GM12878 (cell line): Measurements from ENCODE around the gene TNFSF12. TPM values are rescaled to one million over a fixed set of nuclear protein-coding genes. Genes with fewer than 3 reads are reported as not detected.

ENCODE experiments used
- BRCA1 ChIP-seq: IDR thresholded peaks from 2 replicates; pipeline ENCODE4 v1.6.1; 2011; ENCODE audit warnings: low read depth, low read length, improper control_type of control experiment
- IKZF1 ChIP-seq: fragments of 450-650 bp; conservative IDR thresholded peaks from 2 replicates; pipeline ENCODE4 v1.6.1; 2017; ENCODE audit warnings: antibody characterized with exemption, mild to moderate bottlenecking
- POLR2AphosphoS5 ChIP-seq: IDR thresholded peaks from 2 replicates; pipeline ENCODE4 v1.6.1; 2011; ENCODE audit warnings: mild to moderate bottlenecking, low read length, inconsistent platforms
- RB1 ChIP-seq: fragments of 450-650 bp; formaldehyde crosslinking; IDR thresholded peaks from 2 replicates; pipeline ENCODE4 v1.6.1; 2017; ENCODE audit warnings: mild to moderate bottlenecking, borderline replicate concordance
- RELA ChIP-seq: fragments of 450-650 bp; IDR thresholded peaks from 2 replicates; pipeline ENCODE4 v1.8.0; 2014; ENCODE audit warnings: borderline replicate concordance; ENCODE audit not compliant: partially characterized antibody
- SIN3A ChIP-seq: IDR thresholded peaks from 2 replicates; pipeline ENCODE4 v1.6.1; 2012; ENCODE audit warnings: low read depth, low read length, improper control_type of control experiment
- SMAD5 ChIP-seq: IDR thresholded peaks from 2 replicates; pipeline ENCODE4 v1.6.1; 2016; ENCODE audit warnings: antibody characterized with exemption, low read depth
- SMC3 ChIP-seq: IDR thresholded peaks from 2 replicates; pipeline ENCODE4 v1.6.1; 2011; ENCODE audit warnings: low read length, improper control_type of control experiment, borderline replicate concordance
- SREBF1 ChIP-seq: IDR thresholded peaks from 2 replicates; pipeline ENCODE4 v1.6.1; 2012; ENCODE audit warnings: mild to moderate bottlenecking, low read length
- ZBED1 ChIP-seq: IDR thresholded peaks from 2 replicates; pipeline ENCODE4 v1.6.1; 2016; ENCODE audit warnings: borderline replicate concordance
- ZZZ3 ChIP-seq: IDR thresholded peaks from 2 replicates; pipeline ENCODE4 v1.6.1; 2011; ENCODE audit warnings: low read depth; ENCODE audit not compliant: control insufficient read depth, insufficient read length
- polyA plus RNA-seq, 11 experiments: library from polyadenylated mRNA; depleted of rRNA in 4 of 11; unstranded in 6 of 11; stranded (reverse) in 5 of 11; fragments of >200 nt; fragmentation: Nextera tagmentation in 4 of 11; fragmentation: Illumina TruSeq in 1 of 11; extraction: Ambion mirVana in 4 of 11; extraction: Trizol in 1 of 11; gene quantifications; 1 replicate in 1 of 11; 2 replicates in 10 of 11; pipeline versions ENCODE4 v1.2.1 to v1.2.3, GENCODE V29; 2011 to 2016; ENCODE audit warnings: inconsistent platforms in 2 of 11, missing spikeins in 2 of 11, low read depth in 1 of 11
- total RNA-seq, 4 experiments: library from RNA; depleted of rRNA in 3 of 4; stranded (reverse); fragments of >200 nt in 3 of 4; fragmentation: Illumina TruSeq in 1 of 4; extraction: Trizol in 1 of 4; gene quantifications; 2 replicates each; pipeline versions ENCODE4 v1.2.1 to v1.2.3, GENCODE V29; 2013 to 2021
- TF ChIP-seq, protein P1 (sequence below): fragments of 450-650 bp; IDR thresholded peaks from 2 replicates; pipeline ENCODE4 v1.6.1; 2017; ENCODE audit warnings: antibody characterized with exemption, mild to moderate bottlenecking, moderate library complexity
- TF ChIP-seq, protein P2 (sequence below): IDR thresholded peaks from 2 replicates; pipeline ENCODE4 v1.6.1; 2012; ENCODE audit warnings: mild to moderate bottlenecking, low read depth, low read length
- TF ChIP-seq, protein P3 (sequence below): fragments of 450-650 bp; formaldehyde crosslinking; IDR thresholded peaks from 2 replicates; pipeline ENCODE4 v1.5.0; 2022; ENCODE audit warnings: mild to moderate bottlenecking, missing genetic modification characterization
- TF ChIP-seq, protein P4 (sequence below): IDR thresholded peaks from 2 replicates; pipeline ENCODE4 v1.6.1; 2011; ENCODE audit warnings: low read depth, mild to moderate bottlenecking, low read length, moderate library complexity, borderline replicate concordance; ENCODE audit errors: extremely low read depth

Gene TNFSF12
- total and polyA plus RNA-seq, 10 of the 15 experiments (the other 5 are each of a cell fraction or from before 2014, with no cell fraction given): 0.32 to 7.0 (median 2.6) TPM

DNA sequence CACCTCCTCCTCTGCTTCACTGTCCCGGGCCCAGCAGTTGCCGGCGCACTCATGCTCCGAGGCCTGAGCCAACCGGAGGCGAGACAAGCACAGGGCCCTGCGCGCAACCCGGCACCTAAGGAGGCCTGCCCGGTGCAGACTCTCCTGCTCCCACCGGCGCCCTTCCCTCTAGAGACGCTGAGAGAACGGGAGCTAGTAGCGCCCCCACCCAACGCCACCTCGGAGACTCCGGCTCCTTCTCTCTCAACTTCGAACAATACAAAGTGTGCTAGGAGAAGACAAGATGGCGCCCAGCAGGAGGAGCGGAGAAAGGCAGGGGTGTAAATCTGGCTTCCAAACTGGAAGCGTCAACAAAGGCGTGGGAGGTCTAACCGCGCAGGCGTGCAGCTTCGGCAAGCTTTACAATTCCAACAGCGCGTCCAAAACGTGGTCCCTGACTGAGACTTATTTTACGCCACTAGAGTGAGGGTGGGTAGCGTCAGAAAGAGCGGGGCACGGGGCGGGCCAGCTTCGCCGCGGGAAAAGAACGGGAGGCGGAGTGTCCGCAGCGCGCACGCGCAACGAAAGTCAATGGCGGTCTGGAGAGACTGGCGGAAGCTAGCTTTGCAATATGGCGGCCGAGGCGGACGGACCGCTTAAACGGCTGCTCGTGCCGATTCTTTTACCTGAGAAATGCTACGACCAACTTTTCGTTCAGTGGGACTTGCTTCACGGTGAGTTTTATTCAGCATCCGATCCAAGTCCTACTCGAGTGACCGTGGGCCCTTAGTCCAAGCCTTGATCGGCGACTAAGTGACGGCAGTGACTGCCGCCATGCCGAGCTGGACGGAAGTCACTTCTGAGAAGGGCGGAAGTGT, 34.6 kb downstream of the TNFSF12 start, which contains the start of gene MPDU1 (continued):
- TF ChIP-seq, protein P1, sequence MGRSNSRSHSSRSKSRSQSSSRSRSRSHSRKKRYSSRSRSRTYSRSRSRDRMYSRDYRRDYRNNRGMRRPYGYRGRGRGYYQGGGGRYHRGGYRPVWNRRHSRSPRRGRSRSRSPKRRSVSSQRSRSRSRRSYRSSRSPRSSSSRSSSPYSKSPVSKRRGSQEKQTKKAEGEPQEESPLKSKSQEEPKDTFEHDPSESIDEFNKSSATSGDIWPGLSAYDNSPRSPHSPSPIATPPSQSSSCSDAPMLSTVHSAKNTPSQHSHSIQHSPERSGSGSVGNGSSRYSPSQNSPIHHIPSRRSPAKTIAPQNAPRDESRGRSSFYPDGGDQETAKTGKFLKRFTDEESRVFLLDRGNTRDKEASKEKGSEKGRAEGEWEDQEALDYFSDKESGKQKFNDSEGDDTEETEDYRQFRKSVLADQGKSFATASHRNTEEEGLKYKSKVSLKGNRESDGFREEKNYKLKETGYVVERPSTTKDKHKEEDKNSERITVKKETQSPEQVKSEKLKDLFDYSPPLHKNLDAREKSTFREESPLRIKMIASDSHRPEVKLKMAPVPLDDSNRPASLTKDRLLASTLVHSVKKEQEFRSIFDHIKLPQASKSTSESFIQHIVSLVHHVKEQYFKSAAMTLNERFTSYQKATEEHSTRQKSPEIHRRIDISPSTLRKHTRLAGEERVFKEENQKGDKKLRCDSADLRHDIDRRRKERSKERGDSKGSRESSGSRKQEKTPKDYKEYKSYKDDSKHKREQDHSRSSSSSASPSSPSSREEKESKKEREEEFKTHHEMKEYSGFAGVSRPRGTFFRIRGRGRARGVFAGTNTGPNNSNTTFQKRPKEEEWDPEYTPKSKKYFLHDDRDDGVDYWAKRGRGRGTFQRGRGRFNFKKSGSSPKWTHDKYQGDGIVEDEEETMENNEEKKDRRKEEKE: no peak
- TF ChIP-seq, protein P2, sequence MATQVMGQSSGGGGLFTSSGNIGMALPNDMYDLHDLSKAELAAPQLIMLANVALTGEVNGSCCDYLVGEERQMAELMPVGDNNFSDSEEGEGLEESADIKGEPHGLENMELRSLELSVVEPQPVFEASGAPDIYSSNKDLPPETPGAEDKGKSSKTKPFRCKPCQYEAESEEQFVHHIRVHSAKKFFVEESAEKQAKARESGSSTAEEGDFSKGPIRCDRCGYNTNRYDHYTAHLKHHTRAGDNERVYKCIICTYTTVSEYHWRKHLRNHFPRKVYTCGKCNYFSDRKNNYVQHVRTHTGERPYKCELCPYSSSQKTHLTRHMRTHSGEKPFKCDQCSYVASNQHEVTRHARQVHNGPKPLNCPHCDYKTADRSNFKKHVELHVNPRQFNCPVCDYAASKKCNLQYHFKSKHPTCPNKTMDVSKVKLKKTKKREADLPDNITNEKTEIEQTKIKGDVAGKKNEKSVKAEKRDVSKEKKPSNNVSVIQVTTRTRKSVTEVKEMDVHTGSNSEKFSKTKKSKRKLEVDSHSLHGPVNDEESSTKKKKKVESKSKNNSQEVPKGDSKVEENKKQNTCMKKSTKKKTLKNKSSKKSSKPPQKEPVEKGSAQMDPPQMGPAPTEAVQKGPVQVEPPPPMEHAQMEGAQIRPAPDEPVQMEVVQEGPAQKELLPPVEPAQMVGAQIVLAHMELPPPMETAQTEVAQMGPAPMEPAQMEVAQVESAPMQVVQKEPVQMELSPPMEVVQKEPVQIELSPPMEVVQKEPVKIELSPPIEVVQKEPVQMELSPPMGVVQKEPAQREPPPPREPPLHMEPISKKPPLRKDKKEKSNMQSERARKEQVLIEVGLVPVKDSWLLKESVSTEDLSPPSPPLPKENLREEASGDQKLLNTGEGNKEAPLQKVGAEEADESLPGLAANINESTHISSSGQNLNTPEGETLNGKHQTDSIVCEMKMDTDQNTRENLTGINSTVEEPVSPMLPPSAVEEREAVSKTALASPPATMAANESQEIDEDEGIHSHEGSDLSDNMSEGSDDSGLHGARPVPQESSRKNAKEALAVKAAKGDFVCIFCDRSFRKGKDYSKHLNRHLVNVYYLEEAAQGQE: peak; percentile 33; the same call in 1 of the 2 replicates
- TF ChIP-seq, protein P3, sequence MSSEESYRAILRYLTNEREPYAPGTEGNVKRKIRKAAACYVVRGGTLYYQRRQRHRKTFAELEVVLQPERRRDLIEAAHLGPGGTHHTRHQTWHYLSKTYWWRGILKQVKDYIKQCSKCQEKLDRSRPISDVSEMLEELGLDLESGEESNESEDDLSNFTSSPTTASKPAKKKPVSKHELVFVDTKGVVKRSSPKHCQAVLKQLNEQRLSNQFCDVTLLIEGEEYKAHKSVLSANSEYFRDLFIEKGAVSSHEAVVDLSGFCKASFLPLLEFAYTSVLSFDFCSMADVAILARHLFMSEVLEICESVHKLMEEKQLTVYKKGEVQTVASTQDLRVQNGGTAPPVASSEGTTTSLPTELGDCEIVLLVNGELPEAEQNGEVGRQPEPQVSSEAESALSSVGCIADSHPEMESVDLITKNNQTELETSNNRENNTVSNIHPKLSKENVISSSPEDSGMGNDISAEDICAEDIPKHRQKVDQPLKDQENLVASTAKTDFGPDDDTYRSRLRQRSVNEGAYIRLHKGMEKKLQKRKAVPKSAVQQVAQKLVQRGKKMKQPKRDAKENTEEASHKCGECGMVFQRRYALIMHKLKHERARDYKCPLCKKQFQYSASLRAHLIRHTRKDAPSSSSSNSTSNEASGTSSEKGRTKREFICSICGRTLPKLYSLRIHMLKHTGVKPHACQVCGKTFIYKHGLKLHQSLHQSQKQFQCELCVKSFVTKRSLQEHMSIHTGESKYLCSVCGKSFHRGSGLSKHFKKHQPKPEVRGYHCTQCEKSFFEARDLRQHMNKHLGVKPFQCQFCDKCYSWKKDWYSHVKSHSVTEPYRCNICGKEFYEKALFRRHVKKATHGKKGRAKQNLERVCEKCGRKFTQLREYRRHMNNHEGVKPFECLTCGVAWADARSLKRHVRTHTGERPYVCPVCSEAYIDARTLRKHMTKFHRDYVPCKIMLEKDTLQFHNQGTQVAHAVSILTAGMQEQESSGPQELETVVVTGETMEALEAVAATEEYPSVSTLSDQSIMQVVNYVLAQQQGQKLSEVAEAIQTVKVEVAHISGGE (CRISPR knock-in tag): 0 out of 2 replicates have a peak, but pooled peaks have one; percentile 85
- TF ChIP-seq IKZF1 (peak; percentile 85), SREBF1 (no peak), BRCA1 (no peak), SMAD5 (peak; percentile 94; the same call in 1 of the 2 replicates), SIN3A (peak; percentile 65), RB1 (peak; percentile 87; the same call in 1 of the 2 replicates), SMC3 (no peak; the same call in 1 of the 2 replicates), POLR2AphosphoS5 (peak; percentile 97), ZZZ3 (no peak), ZBED1 (peak; percentile 69), RELA (peak; percentile 62)
- TF ChIP-seq, protein P4, sequence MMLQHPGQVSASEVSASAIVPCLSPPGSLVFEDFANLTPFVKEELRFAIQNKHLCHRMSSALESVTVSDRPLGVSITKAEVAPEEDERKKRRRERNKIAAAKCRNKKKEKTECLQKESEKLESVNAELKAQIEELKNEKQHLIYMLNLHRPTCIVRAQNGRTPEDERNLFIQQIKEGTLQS: no peak
